H1 (cell line): Measurements from ENCODE around the gene PLD2. TPM values are rescaled to one million over a fixed set of nuclear protein-coding genes. Genes with fewer than 3 reads are reported as not detected.

Source experiments
- CBX8 ChIP-seq: fragments of 300-800, 300-1000 bp; sonication (generic); IDR thresholded peaks from 2 replicates; pipeline ENCODE4 v1.7.1; 2016; ENCODE audit warnings: low read depth, low read length, borderline replicate concordance
- KDM1A ChIP-seq: fragments of 200-600, 300-600 bp; sonication (generic); IDR thresholded peaks from 2 replicates; pipeline ENCODE4 v1.7.1; 2016; ENCODE audit warnings: mild to moderate bottlenecking, low read length, borderline replicate concordance
- PHF8 ChIP-seq: fragments of 200-600 bp; sonication (generic); conservative IDR thresholded peaks from 2 replicates; pipeline ENCODE4 v1.7.1; 2012; ENCODE audit warnings: low read depth, mild to moderate bottlenecking, inconsistent platforms, low read length, moderate library complexity
- POU5F1 ChIP-seq: IDR thresholded peaks from 2 replicates; pipeline ENCODE4 v1.6.1; 2011; ENCODE audit warnings: low read depth, mild to moderate bottlenecking, low read length, moderate library complexity
- RNF2 ChIP-seq: fragments of 200-900, 300-1000 bp; sonication (generic); IDR thresholded peaks from 2 replicates; pipeline ENCODE4 v1.7.1; 2016; ENCODE audit warnings: borderline replicate concordance, low read depth, mild to moderate bottlenecking, antibody characterized with exemption, low read length; ENCODE audit not compliant: poor library complexity, severe bottlenecking; ENCODE audit errors: missing control alignments
- SIN3A ChIP-seq, 2 experiments: IDR thresholded peaks in 1 of 2; conservative IDR thresholded peaks in 1 of 2; 2 replicates each; pipeline ENCODE4 v1.6.1; 2011 to 2012; ENCODE audit warnings: low read length in 2 of 2, improper control_type of control experiment in 1 of 2, low read depth in 1 of 2, mild to moderate bottlenecking in 1 of 2
- SIRT6 ChIP-seq: IDR thresholded peaks from one replicate; pipeline ENCODE4 v1.7.1; 2012; ENCODE audit warnings: low read length, inconsistent platforms
- YY1 ChIP-seq: IDR thresholded peaks from 2 replicates; pipeline ENCODE4 v1.6.1; 2011; ENCODE audit warnings: low read depth, mild to moderate bottlenecking, low read length
- polyA plus RNA-seq, 7 experiments: library from polyadenylated mRNA; depleted of rRNA in 3 of 7; stranded (reverse) in 5 of 7; unstranded in 2 of 7; fragments of >200 nt in 5 of 7; fragments of 200-250 nt in 2 of 7; gene quantifications; 1 replicate in 5 of 7; 2 replicates in 1 of 7; 4 replicates in 1 of 7; pipeline versions ENCODE4 v1.2.1 to v1.2.3, GENCODE V29; 2011 to 2013; ENCODE audit warnings: missing spikeins in 2 of 7, mixed read lengths in 2 of 7
- total RNA-seq: library from RNA; stranded (reverse); fragmentation: NEBNext Ultra II Directional; extraction: Animal tissue kit (Norgen Biotek cat#: 25700); gene quantifications from 2 replicates; pipeline ENCODE4 v1.2.1, GENCODE V29; 2021
- TF ChIP-seq, protein P1 (sequence below): IDR thresholded peaks from 2 replicates; pipeline ENCODE4 v1.6.1; 2012; ENCODE audit warnings: inconsistent platforms

PLD2 gene
- total and polyA plus RNA-seq, 2 of the 8 experiments (the other 6 are each of a cell fraction or from before 2014, with no cell fraction given), result 44.3 to 48.4 TPM

- TF ChIP-seq RNF2 (no peak), KDM1A (no peak), POU5F1 (no peak), SIRT6 (no peak), SIN3A (conservative IDR thresholded peaks at IDR 0.05 in 1 of 2, IDR thresholded peaks at IDR 0.05 in 1 of 2; ENCODE audit: low read depth in 1 of 2, low read length in 2 of 2) (no peak), CBX8 (no peak), PHF8 (no peak), YY1 (no peak)
- TF ChIP-seq, protein P1, sequence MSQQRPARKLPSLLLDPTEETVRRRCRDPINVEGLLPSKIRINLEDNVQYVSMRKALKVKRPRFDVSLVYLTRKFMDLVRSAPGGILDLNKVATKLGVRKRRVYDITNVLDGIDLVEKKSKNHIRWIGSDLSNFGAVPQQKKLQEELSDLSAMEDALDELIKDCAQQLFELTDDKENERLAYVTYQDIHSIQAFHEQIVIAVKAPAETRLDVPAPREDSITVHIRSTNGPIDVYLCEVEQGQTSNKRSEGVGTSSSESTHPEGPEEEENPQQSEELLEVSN, result no peak
- TF ChIP-seq, all 59 proteins: peak for 0
Measured at GRCh38 chr17:4780325-4780955, 26.5 kb upstream of the PLD2 start (continued).
